Measurements from ENCODE around the gene NHERF1.

DNA sequence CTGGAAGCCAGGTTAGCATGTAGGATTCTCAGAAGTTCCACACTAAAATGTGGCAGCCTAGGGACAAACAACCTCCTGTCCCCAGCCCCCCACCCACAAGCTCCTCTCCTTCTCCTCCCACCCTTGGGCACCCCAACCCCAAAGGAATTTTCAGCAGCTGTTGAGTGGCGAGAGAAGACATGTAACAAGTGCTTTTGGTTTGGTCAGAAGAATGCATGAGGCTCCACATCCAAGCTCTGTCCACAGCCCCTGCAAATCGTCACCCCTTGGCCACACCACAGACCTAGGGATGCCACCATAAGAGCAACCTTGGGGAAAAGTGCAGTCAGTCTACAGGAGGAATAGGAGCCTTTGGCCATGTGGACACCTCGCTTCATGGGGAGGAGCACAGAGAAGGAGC lies 23.3 kb upstream of the NHERF1 start:
- no peak for TF ChIP-seq EZH2 (IDR thresholded peaks at IDR 0.05; ENCODE audit: borderline replicate concordance, low read length)
- TF ChIP-seq, protein P1, sequence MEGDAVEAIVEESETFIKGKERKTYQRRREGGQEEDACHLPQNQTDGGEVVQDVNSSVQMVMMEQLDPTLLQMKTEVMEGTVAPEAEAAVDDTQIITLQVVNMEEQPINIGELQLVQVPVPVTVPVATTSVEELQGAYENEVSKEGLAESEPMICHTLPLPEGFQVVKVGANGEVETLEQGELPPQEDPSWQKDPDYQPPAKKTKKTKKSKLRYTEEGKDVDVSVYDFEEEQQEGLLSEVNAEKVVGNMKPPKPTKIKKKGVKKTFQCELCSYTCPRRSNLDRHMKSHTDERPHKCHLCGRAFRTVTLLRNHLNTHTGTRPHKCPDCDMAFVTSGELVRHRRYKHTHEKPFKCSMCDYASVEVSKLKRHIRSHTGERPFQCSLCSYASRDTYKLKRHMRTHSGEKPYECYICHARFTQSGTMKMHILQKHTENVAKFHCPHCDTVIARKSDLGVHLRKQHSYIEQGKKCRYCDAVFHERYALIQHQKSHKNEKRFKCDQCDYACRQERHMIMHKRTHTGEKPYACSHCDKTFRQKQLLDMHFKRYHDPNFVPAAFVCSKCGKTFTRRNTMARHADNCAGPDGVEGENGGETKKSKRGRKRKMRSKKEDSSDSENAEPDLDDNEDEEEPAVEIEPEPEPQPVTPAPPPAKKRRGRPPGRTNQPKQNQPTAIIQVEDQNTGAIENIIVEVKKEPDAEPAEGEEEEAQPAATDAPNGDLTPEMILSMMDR (IDR thresholded peaks at IDR 0.05; ENCODE audit: low read length), result no peak

Measured in OCI-LY1 (cell line).